Kidney capillary endothelial cell (primary cell): ENCODE results near the gene IFNA10.
"Not testable (repeated sequence)": the region's sequence is repeated elsewhere in the genome, so short reads cannot be mapped to it uniquely, and the experiment has no call there.

Experiments used
- DNase-seq: peaks from one replicate; pipeline ENCODE4 v3.0.0-alpha.2; 2018; ENCODE audit warnings: low spot score

IFNA10 gene

GRCh38 chr9:21207043-21207442 lies at the start of gene IFNA10:
Gene IFNA10, minus strand, starts transcription at chr9:21207143. Its CDS starts 46 bp downstream, at chr9:21207097.
- not testable (repeated sequence) for DNase-seq

- DNase-seq, result no peak
Measured at GRCh38 chr9:21255538-21256212, 48.7 kb upstream of the IFNA10 start.

GRCh38 chr9:21252721-21253547 lies 46.0 kb upstream of the IFNA10 start:
- DNase-seq, result peak; percentile 65

- DNase-seq, result no peak
Measured at GRCh38 chr9:21251638-21252037, 44.7 kb upstream of the IFNA10 start.

- no peak for DNase-seq
Measured at GRCh38 chr9:21251190-21251589, 44.2 kb upstream of the IFNA10 start.

GRCh38 chr9:21244836-21245235 lies 37.9 kb upstream of the IFNA10 start:
- no peak for DNase-seq

- no peak for DNase-seq
Measured at GRCh38 chr9:21239911-21240310, 33.0 kb upstream of the IFNA10 start, which contains the start of gene IFNA14. Gene IFNA14, minus strand, starts transcription at chr9:21240005. Its CDS starts 70 bp downstream, at chr9:21239935.

GRCh38 chr9:21236360-21236714 lies 29.4 kb upstream of the IFNA10 start:
- not testable (repeated sequence) for DNase-seq

GRCh38 chr9:21235468-21236359 lies 28.8 kb upstream of the IFNA10 start:
- DNase-seq, result peak; percentile 59

GRCh38 chr9:21234153-21234687 lies 27.3 kb upstream of the IFNA10 start:
- DNase-seq, result no peak

- DNase-seq, result no peak
Measured at GRCh38 chr9:21233258-21233657, 26.3 kb upstream of the IFNA10 start.

GRCh38 chr9:21228122-21228521 lies 21.2 kb upstream of the IFNA10 start, which contains the start of gene IFNA17:
Gene IFNA17, minus strand, starts transcription at chr9:21228222. Its CDS starts 49 bp downstream, at chr9:21228173.
- no peak for DNase-seq

- DNase-seq, result not testable (repeated sequence)
Measured at GRCh38 chr9:21217211-21217610, 10.3 kb upstream of the IFNA10 start, which contains the start of gene IFNA16. Gene IFNA16, minus strand, starts transcription at chr9:21217311. Its CDS starts 6 bp downstream, at chr9:21217305.

GRCh38 chr9:21213411-21214326 lies 6.7 kb upstream of the IFNA10 start:
- DNase-seq, result peak; percentile 29

- not testable (repeated sequence) for DNase-seq
Measured at GRCh38 chr9:21212160-21212559, 5.2 kb upstream of the IFNA10 start.

- DNase-seq, result not testable (repeated sequence)
Measured at GRCh38 chr9:21210782-21211181, 3.8 kb upstream of the IFNA10 start.

- no peak for DNase-seq
Measured at GRCh38 chr9:21210311-21210710, 3.4 kb upstream of the IFNA10 start.

GRCh38 chr9:21205204-21205603 lies 1.7 kb downstream of the IFNA10 start:
- DNase-seq, result no peak

- DNase-seq, result not testable (repeated sequence)
Measured at GRCh38 chr9:21202105-21202504, 4.8 kb downstream of the IFNA10 start, which contains the start of gene IFNA7. Gene IFNA7, minus strand, starts transcription at chr9:21202205. Its CDS starts 40 bp downstream, at chr9:21202165.
